SHP77 (cell line): ENCODE results near the gene PHF12.
A peak's percentile ranks its signal among the peaks of the same experiment; 100 is the strongest.
"Not testable (repeated sequence)": the region's sequence is repeated elsewhere in the genome, so short reads cannot be mapped to it uniquely, and the experiment has no call there.

Source experiments
- DNase-seq, 2 experiments: peaks; one replicate each; lab custom pipeline; 2025; lab: John Stamatoyannopoulos, UW

The PHF12 gene

GRCh38 chr17:28902819-28903545, 48.3 kb downstream of the PHF12 start, which contains the start of gene DHRS13:
TSS of gene DHRS13 (minus strand) at chr17:28903079. CDS start at chr17:28902944, 135 bp downstream.
- peak; percentile 86 to 89 for DNase-seq

GRCh38 chr17:28901866-28902818, 49.2 kb downstream of the PHF12 start:
- peak in 1 of 2 experiments; percentile 20 for DNase-seq

GRCh38 chr17:28900986-28901726, 50.2 kb downstream of the PHF12 start:
- DNase-seq = no peak

- no peak for DNase-seq
Observed at GRCh38 chr17:28899212-28899815, 52.0 kb downstream of the PHF12 start.

GRCh38 chr17:28898527-28898955, 52.8 kb downstream of the PHF12 start:
- DNase-seq = no peak

GRCh38 chr17:28897769-28898526, 53.4 kb downstream of the PHF12 start:
- no peak for DNase-seq

GRCh38 chr17:28896884-28897768, 54.2 kb downstream of the PHF12 start, which contains the start of gene FLOT2:
TSS of gene FLOT2 (minus strand) at chr17:28897733. CDS start at chr17:28897574, 159 bp downstream.
- peak; percentile 54 to 66 for DNase-seq

GRCh38 chr17:28896491-28896883, 54.8 kb downstream of the PHF12 start:
- DNase-seq = no peak

- DNase-seq = no peak
Observed at GRCh38 chr17:28895794-28896447, 55.4 kb downstream of the PHF12 start.

- DNase-seq = not testable (repeated sequence)
Observed at GRCh38 chr17:28893248-28894183, 57.8 kb downstream of the PHF12 start.

GRCh38 chr17:28892024-28892423, 59.3 kb downstream of the PHF12 start:
- DNase-seq = no peak

GRCh38 chr17:28891201-28891600, 60.1 kb downstream of the PHF12 start:
- DNase-seq = no peak

- no peak for DNase-seq
Observed at GRCh38 chr17:28889996-28890395, 61.3 kb downstream of the PHF12 start.

- DNase-seq = no peak
Observed at GRCh38 chr17:28888832-28889231, 62.5 kb downstream of the PHF12 start.

GRCh38 chr17:28887871-28888471, 63.3 kb downstream of the PHF12 start:
- DNase-seq = no peak

GRCh38 chr17:28885951-28886350, 65.4 kb downstream of the PHF12 start:
- DNase-seq = no peak

GRCh38 chr17:28885363-28885762, 66.0 kb downstream of the PHF12 start:
- no peak for DNase-seq
